HG02884 (cell line): ENCODE results near the gene NAIP.
A peak's percentile ranks its signal among the peaks of the same experiment; 100 is the strongest.
"Not testable (repeated sequence)": the region's sequence is repeated elsewhere in the genome, so short reads cannot be mapped to it uniquely, and the experiment has no call there.

ENCODE experiments used
- ATAC-seq: cut with Tn5 transposase; IDR thresholded peaks from one replicate; pipeline ENCODE4 v1.9.1; 2021; ENCODE audit warnings: mild to moderate bottlenecking, moderate library complexity; ENCODE audit not compliant: unreplicated experiment

NAIP gene, protein sequence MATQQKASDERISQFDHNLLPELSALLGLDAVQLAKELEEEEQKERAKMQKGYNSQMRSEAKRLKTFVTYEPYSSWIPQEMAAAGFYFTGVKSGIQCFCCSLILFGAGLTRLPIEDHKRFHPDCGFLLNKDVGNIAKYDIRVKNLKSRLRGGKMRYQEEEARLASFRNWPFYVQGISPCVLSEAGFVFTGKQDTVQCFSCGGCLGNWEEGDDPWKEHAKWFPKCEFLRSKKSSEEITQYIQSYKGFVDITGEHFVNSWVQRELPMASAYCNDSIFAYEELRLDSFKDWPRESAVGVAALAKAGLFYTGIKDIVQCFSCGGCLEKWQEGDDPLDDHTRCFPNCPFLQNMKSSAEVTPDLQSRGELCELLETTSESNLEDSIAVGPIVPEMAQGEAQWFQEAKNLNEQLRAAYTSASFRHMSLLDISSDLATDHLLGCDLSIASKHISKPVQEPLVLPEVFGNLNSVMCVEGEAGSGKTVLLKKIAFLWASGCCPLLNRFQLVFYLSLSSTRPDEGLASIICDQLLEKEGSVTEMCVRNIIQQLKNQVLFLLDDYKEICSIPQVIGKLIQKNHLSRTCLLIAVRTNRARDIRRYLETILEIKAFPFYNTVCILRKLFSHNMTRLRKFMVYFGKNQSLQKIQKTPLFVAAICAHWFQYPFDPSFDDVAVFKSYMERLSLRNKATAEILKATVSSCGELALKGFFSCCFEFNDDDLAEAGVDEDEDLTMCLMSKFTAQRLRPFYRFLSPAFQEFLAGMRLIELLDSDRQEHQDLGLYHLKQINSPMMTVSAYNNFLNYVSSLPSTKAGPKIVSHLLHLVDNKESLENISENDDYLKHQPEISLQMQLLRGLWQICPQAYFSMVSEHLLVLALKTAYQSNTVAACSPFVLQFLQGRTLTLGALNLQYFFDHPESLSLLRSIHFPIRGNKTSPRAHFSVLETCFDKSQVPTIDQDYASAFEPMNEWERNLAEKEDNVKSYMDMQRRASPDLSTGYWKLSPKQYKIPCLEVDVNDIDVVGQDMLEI (N-terminal part only)

DNA sequence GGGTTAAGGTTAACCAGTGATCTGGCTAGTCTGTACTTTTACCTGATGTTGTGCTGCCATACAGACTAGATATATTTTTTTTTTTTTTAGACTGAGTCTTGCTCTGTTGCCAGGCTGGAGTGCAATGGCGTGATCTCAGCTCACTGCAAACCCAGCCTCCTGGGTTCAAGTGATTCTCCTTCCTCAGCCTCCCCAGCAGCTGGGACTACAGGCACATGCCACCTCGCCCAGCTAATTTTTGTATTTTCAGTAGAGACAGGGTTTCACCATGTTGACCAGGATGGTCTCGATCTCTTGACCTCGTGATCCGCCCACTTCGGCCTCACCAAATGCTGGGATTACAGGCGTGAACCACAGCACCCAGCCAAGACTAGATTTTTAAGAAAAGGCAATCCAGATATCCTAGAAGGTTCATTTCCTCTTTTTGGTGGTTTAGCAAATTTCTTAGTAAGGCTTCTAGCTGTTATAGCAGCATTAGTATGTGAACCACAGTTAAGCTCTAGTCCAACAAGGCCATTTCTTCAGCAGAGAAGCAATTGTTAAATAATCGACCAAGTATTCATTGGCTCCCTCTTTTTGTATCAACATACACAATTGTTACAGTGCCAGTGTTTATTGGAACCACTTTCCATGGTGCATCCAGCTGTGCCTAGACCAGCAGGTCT is at the start of gene NAIP:
Gene NAIP (minus strand): TSS at position 51 of the 665 bp plus-strand sequence. CDS start 12,424 bp downstream, outside the sequence.
- not testable (repeated sequence) for ATAC-seq

DNA sequence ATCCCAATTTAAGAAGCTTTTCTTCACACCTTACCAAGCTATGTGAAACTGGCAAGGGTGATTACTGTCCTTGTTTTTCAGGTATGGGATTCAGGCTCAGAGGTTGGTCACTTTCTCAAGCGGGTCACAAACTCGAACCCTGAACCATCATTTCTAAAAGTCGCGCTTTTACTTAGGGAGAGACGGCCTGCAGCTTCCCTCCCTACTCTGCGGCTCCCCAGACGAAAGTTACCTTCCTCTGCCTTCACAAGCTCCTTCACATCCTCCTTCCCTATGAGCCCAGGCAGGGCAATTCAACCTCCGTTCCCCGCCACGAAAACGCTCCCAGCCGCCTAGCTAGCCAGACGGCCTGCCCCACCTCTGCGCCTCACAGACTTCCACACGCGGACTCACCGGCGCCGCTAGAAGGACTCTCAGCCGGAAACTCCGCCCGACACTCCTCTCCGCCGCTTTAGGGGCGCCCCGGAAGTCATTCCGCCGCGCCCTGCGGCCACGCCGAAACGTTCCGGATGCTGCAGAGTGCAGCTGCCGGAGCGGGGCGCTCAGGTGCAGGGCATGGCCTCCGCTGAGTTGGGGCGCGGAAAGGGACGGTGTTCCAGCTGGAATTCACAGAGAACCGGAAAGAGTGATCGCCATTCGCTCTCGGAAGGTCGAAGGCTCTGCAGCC is 42.3 kb upstream of the NAIP start, which contains the start of gene GTF2H2:
Gene GTF2H2 (minus strand): TSS at position 415 of the 667 bp plus-strand sequence. CDS start 4,913 bp downstream, outside the sequence.
- peak; percentile 98 for ATAC-seq

DNA sequence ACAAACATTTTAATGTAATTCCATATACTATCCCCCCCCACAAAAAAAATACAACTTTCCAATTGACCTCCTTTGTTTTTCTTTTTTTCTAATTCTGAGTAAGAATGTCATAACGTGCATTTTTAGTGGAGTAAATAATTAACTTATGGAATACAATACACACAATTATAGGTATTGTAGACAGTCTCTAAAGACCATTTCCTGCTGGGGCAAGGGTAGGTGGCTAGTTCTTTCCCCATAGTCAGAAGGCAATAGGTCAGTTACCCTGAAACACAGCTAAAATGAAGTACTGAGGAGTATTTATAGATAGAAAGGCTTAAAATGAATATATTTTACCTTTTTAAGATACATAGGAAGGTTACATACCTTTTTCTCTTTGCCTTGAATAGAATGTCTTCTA is 36.2 kb upstream of the NAIP start:
- not testable (repeated sequence) for ATAC-seq

DNA sequence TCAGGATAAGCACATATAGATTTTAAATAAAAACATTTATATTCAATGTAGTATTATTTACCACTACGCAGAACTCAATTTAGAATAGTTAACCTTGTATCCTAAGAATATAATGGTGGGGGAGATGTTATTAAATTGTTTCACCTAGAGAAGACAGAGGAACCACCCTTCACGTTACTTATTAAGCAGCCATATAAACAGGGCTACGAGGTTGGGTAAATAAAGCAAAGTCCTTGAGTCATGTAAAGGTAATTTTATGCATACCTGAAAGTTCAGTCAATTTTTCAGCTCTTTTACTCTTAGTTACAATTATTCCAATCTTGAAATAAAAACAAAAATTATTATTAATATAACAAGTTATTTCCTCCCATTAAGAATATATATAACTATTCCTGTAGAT is 34.3 kb upstream of the NAIP start:
- not testable (repeated sequence) for ATAC-seq

DNA sequence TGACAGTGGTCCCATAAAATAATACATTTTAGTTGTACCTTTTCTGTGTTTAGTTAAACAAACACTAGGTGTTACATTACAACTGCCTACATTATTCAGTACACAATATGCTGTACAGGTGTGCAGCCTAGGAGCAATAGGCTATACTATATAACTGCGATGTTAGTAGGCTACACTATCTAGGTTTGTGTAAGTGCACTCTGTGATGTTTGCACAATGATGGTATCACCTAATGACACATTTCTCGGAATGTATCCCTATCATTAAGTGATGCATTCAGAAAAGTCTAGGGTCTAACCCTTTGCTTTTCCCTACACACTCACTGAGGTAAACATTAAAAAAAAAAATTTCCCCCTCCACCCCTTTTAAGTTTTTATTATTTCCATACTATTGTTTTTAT is 19.7 kb upstream of the NAIP start:
- not testable (repeated sequence) for ATAC-seq

DNA sequence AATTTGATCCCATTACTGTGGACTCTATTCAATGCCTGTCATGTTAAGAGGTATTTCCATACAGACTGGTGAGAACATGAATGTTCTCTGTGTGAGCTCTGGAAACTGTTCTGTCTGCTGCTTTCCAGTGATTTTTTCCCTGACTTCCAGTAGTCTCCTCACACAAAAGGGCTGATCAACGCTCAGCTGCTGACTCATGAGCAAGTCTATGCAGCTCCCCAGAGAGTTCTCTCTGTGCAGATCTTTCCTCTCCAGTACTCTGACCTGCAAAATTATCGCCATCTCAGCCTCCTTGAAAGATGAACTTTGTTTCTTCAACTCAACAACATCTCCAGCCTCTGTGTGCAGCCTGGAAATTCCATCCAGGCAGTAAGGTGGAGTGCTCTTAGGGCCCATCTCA is 19.0 kb upstream of the NAIP start:
- not testable (repeated sequence) for ATAC-seq

DNA sequence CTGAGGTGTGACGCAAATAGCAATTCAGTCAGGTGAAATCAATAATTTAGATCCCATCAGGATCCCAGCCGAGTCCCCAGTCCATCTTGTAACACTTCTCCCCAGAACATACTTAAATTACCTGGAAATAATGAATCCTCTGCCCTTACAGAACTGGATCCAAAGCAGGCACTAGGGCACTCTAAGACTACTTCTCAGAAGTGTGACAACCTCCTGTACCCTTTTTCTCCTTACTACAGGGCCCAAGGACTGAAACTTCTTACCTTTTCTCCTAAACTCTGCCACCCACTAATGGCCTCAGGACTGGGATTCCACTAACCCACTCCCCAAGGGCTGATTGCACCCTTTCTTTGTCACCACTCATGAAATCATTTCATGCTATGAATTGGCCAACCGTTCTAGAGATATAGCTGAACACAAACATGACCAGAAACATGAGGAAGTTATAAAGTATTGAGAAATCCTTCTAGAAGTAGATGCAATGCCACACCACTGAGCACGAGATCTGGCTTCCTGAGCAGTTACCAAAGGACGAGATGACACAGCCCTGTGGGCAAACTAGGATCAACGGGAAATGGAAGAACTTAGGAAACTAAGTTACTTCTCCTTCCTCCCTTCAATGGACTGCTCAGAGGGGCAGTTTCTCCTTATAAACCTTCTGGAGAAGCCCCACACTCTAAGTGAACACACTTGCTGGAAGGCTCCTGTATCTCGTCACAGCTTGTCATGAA is 6.1 kb upstream of the NAIP start:
- ATAC-seq: not testable (repeated sequence)

DNA sequence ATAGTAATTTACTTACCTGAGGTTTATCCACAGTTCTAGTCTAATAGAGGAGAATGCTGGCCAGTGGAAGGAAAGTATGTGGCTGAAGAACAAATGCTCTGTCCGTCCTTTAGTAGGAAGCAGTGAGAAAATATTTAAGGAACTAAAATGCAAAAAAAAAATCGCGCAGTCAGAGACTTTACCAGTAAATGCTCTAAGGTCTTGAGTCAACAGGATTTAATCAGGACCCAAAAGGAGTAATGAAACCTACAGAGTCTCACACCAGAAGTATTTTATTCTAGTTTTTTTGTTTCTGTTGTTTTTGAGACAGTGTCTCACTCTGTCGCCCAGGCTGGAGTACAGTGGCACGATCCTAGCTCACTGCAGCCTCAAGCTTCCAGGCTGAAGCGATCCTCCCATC is 4.5 kb downstream of the NAIP start:
- ATAC-seq: not testable (repeated sequence)

DNA sequence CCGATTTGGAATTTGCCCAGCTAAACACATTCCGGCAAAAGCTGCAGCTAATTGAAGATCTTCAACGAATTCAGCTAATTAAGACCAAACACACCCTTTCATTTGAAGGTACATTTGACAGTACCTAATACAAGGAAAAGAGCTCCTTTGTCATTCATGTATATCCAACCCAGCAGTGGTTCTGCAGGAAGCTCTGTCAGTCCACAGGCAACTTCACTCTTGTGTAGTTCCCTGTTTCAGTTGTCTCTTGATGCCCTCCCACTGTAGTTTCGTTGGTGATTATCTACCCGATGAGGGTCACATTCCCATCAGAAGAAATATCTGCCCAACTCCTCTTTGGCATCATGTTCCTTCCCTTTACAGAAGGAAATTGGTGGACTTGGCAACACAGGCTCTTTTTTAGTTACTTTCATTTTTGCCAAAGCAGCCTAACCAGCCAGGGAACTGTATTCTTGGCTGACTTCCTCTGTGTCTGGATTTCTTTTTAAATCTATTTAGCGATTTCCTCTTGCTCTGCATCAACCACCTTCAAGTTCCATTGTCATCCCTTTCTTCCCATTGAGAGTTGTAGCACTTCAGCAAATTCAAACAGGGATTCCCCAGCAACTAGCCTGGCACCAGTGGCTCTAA is 6.6 kb downstream of the NAIP start:
- not testable (repeated sequence) for ATAC-seq

DNA sequence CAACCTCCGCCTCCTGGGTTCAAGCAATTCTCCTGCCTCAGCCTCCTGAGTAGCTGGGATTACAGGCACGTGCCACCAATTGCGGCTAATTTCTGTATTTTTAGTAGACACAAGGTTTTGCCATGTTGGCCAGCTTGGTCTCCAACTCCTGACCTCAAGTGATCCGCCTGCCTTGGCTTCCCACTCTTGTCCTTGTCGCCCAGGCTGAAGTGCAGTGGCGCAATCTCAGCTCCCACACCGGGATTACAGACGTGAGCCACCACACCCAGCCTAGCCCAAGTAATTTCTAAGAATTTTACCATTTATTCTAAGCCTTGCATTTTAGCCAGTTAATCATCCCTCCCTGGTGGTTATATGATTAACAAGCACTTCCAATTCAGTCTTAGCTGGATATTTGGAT is 11.0 kb downstream of the NAIP start:
- ATAC-seq: no peak

DNA sequence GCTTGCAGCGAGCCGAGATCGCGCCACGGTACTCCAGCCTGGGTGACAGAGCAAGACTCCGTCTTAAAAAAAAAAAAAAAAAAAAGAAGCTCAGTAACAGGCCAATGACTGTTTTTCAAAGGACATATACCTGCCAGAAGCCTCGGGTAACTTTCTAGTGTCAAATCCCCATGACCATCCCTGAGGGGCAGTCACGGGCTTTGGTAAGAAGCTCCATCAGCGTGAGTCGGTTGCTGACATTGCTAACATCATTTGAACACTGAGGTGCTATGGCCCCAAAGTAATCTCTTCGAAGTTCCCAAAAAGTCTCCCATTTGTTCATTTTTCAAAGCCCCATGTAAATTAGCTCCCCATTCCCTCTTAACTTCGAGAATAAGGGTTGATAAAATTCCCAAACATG is 11.6 kb downstream of the NAIP start:
- ATAC-seq: no peak

DNA sequence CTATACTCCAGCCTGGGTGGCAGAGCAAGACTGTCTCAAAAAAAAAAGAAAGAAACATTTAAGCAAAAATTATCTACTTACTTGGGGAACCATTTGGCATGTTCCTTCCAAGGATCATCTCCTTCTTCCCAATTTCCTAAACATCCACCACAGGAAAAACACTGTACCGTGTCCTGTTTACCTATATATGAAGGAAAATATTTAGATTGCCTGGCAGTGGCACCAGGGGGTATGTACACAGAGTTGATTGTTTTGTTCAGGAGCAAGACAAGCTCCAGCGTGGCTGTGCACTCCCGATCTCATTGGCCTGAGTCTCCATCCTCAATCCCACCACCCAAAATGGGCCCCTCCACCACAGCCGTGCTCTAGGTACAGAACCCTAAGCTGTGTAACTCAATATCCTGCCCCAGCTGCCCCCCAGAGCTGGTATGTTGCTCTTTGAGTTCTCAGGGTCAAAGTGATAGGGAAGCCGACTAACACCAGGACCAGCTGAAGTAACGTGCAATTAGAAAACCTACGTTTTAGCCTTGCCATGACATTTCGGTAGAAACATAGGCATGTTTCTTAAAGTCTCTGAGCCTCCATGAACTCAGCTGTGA is 13.8 kb downstream of the NAIP start:
- no peak for ATAC-seq

DNA sequence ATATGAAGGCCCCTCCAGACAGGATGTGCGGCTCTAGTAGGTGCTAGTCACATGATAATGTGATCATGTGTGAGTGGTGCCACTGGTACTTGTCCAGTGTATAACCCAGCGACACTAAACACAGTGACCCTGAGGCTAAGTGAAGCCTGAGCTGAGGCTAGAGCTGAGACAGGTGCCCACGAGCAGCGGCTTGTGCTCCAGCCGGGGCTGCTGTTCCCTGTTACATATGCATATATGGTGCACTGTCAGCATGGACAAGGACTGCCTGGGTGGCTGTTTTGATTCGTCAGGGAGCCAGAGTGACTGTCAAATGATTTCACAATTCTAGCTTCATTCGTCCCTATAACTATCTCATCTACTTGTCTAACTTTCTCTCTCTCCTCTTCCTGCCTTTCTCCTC is 18.2 kb downstream of the NAIP start:
- not testable (repeated sequence) for ATAC-seq

DNA sequence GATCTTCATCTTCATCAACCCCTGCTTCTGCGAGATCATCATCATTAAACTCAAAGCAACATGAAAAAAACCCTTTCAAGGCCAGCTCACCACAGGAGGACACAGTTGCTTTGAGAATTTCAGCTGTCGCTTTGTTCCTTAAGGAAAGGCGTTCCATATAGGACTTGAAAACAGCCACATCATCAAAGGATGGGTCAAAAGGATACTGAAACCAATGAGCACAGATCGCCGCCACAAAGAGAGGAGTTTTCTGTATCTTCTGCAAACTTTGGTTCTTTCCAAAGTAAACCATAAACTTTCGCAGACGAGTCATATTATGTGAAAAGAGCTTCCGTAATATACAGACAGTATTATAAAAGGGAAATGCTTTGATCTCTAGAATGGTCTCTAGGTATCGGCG is 40.3 kb downstream of the NAIP start:
- not testable (repeated sequence) for ATAC-seq

DNA sequence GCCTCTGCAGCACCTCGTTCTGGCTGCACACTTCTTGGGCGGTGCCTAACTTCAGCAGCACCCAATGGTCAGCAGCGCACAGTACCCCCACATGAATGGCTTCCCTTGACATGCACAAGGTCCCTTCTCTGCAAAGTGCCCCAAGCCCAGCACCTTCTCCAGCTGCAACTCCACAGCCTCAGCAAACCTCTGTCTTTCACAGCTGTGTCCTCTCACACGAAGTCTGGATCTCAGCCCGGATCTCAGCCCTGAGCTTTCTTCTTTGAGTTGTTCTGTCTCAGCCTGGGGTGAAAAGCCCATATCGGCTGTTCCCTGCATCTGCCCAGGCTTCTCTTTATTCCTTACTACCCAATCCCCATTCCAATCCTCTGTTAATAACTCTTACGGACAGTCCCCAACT is 57.9 kb downstream of the NAIP start:
- not testable (repeated sequence) for ATAC-seq

DNA sequence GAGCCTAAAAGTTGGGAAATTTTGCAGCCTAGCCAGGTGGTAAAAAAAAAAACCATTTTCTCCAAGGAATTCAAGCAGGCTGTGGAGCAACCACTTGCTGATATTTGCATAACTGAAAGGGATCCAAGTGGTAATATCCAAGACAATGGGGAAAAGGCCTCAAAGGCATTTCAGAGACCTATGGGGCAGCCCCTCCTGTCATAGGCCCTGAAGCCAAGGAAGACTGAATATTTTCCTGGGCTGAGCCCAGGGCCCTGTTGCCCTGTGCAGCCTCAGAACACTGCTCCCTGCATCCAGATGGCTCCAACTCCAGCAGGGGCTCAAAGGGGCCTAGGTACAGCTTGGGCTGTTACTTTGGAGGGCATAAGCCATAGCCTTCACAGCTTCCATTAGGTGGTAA is 60.6 kb downstream of the NAIP start:
- ATAC-seq: not testable (repeated sequence)

DNA sequence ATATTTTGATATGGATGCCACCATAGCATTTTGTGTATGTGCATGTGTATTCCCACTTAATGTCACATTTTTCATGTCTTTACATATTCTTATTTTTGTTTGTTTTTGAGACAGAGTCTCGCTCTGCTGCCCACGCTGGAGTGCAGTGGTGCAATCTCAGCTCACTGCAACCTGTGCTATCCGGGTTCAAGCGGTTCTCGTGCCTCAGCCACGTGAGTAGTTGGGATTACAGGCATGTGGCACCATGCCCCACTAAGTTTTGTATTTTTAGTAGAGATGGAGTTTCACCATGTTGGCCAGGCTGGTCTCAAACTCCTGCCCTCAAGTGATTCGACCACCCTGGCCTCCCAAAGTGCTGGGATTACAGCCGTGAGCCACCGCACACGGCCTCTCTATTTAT is 72.1 kb downstream of the NAIP start:
- ATAC-seq: not testable (repeated sequence)

DNA sequence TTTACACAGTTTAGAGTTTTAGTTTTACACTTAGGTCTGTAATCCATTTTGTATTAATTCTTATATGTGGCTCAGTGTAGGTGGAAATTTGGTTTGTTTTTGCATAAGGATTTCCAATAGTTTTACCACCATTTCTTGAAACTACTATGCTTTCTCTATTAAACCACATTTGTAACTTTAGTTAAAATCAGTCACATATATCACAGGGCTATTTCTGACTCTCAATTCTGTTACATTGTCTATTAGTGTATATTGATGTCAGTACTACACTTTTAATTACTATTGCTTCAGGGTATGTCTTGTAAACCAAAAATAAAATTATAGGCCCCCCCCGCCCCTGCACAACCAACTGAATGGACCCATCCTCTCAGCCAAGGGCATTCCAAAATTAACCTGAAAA is 92.6 kb downstream of the NAIP start:
- not testable (repeated sequence) for ATAC-seq
